Right kidney (tissue), 9 donors: ENCODE results near the gene ARHGAP23.
A peak's percentile ranks its signal among the peaks of the same experiment; 100 is the strongest.

Experiments used
- DNase-seq: peaks from one replicate; pipeline ENCODE4 v3.0.0-alpha.2; 2016
- long read RNA-seq, 8 donors: transcript quantifications; one replicate each; lab custom pipeline, GENCODE V29; 2026

Gene ARHGAP23, protein sequence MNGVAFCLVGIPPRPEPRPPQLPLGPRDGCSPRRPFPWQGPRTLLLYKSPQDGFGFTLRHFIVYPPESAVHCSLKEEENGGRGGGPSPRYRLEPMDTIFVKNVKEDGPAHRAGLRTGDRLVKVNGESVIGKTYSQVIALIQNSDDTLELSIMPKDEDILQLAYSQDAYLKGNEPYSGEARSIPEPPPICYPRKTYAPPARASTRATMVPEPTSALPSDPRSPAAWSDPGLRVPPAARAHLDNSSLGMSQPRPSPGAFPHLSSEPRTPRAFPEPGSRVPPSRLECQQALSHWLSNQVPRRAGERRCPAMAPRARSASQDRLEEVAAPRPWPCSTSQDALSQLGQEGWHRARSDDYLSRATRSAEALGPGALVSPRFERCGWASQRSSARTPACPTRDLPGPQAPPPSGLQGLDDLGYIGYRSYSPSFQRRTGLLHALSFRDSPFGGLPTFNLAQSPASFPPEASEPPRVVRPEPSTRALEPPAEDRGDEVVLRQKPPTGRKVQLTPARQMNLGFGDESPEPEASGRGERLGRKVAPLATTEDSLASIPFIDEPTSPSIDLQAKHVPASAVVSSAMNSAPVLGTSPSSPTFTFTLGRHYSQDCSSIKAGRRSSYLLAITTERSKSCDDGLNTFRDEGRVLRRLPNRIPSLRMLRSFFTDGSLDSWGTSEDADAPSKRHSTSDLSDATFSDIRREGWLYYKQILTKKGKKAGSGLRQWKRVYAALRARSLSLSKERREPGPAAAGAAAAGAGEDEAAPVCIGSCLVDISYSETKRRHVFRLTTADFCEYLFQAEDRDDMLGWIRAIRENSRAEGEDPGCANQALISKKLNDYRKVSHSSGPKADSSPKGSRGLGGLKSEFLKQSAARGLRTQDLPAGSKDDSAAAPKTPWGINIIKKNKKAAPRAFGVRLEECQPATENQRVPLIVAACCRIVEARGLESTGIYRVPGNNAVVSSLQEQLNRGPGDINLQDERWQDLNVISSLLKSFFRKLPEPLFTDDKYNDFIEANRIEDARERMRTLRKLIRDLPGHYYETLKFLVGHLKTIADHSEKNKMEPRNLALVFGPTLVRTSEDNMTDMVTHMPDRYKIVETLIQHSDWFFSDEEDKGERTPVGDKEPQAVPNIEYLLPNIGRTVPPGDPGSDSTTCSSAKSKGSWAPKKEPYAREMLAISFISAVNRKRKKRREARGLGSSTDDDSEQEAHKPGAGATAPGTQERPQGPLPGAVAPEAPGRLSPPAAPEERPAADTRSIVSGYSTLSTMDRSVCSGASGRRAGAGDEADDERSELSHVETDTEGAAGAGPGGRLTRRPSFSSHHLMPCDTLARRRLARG (N-terminal part only)
- long read RNA-seq, donor 1, partial matches to known transcripts: 7 of 29 reads
- long read RNA-seq, donor 1, other reads (novel, unspliced or antisense): 20 of 29 reads
- long read RNA-seq, donor 2, partial matches to known transcripts: 6 of 11 reads
- long read RNA-seq, donor 2, other reads (novel, unspliced or antisense): 5 of 11 reads
- long read RNA-seq, donor 3, partial matches to known transcripts: 0 of 2 reads
- long read RNA-seq, donor 3, other reads (novel, unspliced or antisense): 0 of 2 reads
- long read RNA-seq, donor 4, full-length matches to known transcripts: 1 of 17 reads
- long read RNA-seq, donor 4, partial matches to known transcripts: 0 of 17 reads
- long read RNA-seq, donor 4, other reads (novel, unspliced or antisense): 16 of 17 reads
- long read RNA-seq, donor 5, partial matches to known transcripts: 0 of 8 reads
- long read RNA-seq, donor 5, other reads (novel, unspliced or antisense): 7 of 8 reads
- long read RNA-seq, donor 6, partial matches to known transcripts: 13 of 23 reads
- long read RNA-seq, donor 6, other reads (novel, unspliced or antisense): 8 of 23 reads
- long read RNA-seq, donor 7: 0 reads
- long read RNA-seq, donor 8, partial matches to known transcripts: 22 of 28 reads
- long read RNA-seq, donor 8, other reads (novel, unspliced or antisense): 6 of 28 reads

DNA sequence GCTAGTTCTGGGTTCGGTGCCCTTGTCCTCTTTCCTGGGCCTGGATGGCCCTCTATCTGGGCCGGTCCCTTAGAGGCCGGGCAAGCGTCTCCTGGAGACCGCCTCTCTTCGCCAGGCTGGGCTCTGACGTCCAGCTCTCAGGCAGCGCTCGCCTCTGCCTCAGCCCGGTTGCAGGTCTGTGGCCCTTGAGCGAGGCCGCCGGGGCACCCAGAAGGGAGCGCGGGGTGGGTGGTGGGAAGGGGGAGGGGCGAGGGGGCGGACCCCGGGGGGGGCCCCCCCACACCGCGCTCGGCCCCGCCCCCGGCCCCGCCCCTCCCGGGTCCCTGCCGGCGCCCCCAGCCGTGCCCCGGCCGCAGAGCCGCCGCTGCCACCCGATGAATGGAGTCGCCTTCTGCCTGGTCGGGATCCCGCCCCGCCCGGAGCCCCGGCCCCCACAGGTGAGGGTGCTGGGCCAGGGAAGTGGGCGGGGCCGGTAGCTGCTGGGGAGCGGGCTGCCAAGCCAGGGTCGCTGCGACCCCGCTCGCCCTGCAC is at the start of gene ARHGAP23:
Gene ARHGAP23, plus strand, starts transcription at position 353 of the 531 bp plus-strand sequence. Its CDS starts 22 bp downstream, at position 375.
- DNase-seq: no peak

DNA sequence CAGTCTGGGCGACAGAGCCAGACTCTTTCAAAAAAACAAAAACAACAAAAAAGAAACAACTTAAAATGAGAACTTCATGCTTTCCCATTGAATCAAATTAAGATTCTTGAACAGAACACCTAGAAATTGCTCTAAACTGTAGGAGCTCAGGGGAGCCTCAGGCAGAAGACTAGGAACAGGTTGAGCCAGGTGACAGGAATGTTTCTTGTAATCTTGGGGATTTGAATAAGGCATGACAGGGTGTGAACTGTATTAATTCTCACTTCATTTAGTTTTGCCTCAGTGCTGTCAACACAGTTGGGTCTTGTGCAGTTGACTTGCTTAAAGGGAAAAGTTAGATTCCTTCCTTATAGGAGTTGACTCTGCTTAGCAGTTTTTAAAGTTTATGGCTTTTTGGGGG is 48.8 kb upstream of the ARHGAP23 start:
- no peak for DNase-seq

DNA sequence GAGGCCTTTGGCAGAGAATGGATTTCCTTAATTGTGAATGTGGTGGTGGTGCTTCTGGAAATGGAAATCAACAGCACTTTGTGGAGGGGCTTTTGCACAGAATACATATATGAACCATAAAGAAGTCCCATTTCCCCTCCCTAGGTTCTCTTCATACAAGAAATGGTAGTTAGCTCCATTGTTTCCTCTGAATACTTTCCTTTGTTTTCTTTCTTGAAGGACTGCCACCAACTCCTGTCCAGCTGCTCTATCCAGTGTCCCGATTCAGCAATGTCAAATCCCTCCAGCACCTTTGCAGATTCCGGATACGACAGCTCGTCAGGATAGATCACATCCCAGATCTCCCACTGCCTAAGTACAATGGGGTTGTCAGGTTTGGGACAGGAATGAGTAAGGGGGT is 33.2 kb upstream of the ARHGAP23 start:
- DNase-seq: no peak

DNA sequence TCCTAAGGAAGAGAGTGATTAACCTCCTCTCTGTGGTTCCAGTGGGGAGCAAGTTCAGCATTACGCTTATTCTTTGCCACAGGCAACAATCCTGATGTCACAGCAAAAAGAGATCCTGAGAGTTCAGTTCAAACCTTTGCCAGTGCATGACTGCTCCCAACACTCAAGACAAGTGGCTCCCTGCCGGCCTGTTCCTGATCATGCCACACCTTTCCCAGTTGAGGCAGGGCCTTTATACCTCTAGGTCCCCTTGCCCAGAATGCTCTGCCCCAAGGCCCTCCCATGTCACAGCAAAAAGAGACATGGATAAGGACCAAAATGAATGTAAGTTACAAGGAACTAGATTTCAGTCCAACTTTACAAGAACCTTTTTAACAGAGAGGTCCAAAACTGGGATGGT is 31.0 kb upstream of the ARHGAP23 start:
- no peak for DNase-seq

DNA sequence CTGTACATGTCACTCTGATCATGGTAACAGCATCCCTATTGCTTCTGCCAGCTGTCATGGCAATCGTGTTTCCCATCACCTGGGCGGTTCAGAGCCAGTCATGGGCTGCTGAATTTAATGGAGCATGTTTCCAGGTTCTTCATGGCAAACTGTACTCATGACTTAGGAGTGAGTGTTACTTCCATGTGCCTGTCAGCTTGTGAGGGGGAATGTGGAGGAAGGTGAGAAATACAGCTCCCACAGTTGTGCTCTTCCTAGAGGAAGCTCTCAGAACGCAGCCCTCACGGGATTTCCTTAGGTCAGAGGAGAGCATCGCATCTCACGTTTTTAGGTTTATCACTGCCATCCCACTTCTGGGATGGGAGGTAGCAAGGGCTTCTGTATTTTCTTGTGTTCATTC is 28.0 kb upstream of the ARHGAP23 start:
- no peak for DNase-seq

DNA sequence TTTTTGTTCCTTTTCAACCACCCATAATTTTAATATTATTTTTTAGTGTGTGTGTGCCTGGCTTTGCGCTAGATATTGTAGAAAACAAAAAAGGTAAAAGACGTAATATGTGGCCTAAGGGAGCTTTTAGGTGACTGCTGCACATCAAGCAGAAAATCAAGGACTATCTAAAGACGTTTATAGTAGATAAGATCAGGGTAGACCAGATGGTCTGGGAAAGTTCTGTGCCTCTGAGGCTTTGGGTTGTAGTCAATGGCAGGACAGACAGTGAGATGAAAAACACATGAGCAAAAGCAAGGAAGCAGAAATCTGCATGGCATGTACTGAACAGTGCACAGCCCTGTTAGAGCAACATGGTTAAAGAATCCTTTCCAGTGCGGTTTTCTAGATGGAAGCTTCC is 26.8 kb upstream of the ARHGAP23 start:
- DNase-seq: no peak

DNA sequence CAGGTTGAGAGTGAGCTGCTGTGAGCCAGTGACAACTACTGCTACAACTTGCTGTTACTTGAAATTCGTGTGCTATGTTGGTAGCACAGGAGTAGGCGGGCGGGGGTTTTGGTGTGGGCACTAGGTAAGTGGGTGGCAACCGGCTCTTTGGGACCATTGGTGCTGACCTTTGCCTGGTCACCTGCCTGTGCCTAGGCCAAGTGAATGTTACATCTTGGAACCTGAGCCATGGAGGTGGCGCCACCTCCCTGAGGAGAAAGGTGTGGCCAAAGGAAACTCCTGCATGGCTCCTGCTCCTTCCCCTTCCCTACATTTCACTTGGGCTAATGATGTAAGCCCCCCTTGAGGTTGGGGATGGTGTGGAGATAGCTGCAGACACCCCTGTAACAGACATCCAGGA is 25.4 kb upstream of the ARHGAP23 start:
- no peak for DNase-seq

DNA sequence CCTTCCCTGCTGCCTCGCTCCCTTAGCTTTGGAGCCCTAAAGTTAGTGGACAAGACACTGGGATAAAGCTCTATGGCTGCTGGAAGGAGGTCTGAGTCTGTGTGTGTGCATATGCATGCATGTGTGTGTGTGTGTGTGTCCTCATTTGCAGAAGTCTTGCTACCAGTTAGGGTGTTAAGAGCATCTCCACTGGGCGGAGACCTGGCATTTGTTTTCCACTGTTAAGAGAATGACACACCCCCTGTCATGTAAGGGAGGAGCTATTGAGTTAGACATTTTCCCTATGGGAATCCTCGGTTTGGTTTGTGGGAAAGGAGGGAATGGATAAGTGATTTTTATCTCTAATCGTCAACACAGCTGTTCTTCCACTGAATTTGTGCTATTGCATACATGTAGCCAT is 24.8 kb upstream of the ARHGAP23 start:
- DNase-seq: no peak

DNA sequence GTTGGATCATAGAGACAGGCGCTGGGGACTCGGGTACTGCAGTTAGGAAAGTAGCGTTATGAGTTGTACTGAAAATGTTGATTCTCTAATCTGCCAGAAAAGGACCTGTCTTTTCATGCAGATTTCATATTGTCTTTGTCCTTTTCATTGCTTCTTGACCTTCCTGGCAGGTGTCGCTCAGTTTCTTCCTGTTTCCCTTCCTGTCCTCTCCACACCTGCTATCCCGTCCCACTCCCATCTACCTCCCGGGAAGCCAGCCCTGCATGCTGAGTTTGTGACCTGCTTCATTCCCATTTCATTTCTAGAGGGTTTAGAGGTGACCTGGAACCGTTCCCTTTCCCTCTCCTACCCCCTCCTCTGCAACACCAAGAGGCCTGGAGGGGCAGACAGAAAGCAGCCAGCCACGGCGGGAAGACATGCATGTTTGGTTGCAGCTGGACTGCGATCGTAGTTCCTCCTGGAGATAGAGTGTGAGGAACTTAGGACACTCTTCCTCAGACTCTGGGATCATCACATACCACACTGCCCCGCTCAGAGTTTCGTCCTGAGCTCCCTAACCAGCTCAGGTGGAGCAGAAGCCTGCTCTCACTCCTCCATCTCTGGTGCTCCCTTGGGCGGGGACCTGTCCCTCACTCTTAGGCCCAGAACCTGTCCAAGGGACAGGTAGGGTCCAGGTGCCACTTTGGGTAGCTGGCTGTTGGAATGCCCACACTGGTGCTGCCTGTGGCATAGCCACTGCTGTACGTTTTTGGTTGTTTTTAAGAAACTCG is 23.9 kb upstream of the ARHGAP23 start:
- no peak for DNase-seq

DNA sequence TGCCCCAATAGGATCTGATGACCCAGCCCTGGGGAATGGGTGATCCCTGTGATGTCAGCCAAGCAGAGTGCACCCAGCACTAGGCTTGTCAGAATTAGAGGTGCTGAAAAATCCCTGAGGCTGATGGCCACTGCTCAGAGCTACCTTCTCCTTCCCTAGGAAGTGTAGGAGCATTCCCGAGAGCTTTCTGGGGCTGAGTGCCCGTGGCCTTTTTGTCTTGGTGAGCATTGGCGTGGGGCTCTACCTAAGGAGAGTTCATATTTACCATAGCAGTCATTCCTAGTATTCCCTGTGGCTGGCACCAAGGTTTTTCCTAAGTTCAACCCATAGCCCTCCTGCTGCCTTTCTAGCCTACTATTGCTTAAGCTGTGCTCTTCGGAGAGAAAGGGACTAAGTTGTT is 22.6 kb upstream of the ARHGAP23 start:
- DNase-seq: no peak

DNA sequence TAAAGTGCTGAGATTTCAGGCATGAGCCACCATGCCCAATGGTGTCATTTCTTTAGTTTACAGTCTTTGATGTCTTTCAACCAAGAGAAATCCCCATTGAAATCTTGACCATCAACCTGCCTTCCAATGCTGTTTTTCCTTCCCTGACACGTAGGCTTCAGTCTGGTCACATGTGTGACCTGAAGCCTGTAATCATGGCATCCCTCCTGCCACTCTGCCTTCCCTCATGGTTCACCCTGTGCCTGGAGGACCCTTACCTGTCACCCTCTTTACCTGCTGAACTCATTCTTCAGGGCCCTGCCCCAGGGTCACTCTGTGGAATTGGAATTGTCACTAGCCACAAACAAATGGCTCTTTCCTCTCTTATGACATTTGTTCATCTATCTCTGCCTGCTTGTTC is 18.1 kb upstream of the ARHGAP23 start:
- DNase-seq: no peak

DNA sequence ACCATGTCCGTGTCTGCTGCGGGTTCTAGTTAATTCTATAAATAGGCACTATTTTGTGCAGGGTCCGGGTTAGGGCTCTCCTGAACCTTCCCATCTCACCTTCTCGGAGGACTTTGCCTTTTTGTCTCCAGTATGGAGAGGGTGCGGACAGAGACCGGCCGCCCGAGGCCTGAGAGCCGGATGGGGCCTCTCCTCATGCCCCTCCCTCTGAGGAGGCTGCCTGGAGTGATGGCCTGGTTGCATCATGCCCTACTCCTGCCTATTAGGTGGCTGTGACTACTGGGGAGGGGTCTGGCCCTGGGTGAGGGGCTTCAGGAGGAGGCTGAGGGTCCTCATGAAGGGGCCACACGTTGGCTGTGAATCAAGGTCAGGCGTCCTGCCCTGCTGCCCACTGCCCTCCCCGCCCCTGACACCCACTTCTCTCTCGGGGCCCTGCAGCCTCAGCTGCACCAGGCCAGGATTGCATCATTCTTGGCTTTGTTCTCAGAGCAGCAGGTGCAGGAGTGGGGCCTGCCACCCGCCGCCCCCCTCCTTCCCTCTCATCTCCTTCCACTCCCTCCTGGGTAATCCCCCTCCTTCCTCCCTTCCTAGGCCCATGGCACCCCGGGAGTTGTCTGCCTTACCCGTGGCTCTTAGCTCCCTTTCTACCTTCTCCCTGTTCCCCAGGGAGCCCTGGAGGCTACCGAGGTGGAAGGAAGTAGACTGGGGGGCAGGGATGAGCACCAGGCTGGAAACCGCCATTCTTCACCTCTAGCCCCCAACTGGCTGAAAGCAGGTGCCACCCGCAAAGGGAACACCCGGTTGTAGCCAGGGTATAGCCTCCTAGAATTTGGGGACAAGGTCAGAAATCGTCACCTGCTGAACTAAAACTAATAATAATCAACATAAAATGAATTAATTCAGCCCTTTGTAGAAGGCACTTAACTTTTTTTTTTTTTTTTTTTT is 12.7 kb upstream of the ARHGAP23 start:
- DNase-seq: no peak

DNA sequence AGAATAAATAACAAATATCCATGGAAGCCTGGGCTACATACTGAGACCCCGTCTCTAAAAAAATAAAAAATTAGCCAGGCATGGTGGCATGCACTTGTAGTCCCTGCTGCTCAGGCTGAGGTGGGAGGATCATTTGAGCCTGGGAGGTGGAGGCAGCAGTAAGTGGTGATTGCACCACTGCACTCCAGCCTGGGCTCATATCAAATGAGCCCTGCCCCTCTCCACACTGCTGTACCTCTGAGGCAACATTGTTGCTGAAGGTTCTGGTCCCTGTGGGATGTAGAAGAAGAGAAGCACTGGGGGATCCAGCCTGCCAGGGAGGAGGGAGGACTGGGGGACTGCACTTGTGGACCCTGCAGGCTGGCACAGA is 11.4 kb upstream of the ARHGAP23 start:
- DNase-seq: no peak

DNA sequence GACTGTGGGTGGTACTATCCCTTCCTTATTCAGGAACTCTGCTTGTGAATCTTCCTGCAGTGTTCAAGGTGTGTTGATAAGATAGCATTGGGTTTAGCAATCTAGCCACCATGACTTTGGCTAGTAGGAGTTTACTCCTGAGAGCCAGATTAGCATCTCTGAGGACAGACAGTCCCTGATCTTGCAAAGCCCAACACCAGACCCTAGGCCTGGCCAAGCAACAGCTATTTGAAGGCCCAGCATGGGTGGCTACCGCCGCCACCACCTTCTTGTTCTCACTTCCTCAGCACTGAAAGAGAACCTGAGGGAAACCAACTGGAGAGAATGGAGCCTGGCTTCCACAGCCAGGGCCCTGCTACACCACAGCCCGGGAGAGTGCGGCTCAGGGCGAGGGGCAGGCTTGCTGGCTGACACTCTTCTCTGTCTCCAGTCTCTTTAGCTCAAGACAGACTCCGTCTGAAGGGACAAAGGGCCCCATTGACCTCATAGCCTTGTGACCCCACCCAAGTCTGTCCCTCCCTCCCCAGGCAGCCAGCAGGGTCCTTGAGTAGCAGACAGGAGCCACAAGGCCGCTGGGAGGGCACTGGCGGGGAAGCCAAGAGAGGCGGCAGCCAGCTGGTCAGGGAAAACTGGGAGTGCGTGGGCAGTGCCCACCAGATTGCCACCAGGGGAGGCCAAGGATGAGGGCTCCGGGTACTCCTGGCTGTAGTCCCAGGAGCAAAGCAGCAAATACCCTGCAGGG is 10.9 kb upstream of the ARHGAP23 start:
- DNase-seq: no peak

DNA sequence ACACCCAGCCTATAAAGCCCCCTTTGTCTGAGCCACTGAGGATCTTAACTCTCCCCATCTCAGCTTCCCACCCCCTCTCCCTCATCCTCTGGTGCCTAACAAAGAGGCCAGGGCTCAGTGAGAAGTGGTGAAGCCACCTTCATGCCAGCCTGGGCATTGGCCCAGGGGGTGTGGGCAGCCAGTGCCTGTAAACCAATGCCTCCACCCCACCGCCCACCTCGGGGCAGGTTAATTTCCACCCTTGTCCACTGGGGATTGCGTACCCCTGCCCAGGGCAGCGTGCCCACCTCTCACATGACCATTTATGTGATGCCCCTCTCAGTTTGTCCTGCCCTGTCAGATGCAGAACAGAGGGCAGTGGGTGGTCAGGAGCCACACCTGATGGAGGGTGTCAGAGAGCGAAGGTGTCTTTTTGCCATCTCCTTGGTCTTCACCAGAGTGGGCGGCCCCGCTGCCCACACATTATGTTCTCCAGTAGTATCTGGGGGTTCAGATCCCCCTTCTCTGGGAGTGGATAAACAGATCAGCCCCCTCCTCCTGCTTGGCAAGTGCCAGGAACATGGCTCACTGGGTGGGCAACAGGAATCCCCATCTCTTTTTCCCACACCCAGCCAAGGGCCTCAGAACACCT is 10.1 kb upstream of the ARHGAP23 start:
- no peak for DNase-seq

DNA sequence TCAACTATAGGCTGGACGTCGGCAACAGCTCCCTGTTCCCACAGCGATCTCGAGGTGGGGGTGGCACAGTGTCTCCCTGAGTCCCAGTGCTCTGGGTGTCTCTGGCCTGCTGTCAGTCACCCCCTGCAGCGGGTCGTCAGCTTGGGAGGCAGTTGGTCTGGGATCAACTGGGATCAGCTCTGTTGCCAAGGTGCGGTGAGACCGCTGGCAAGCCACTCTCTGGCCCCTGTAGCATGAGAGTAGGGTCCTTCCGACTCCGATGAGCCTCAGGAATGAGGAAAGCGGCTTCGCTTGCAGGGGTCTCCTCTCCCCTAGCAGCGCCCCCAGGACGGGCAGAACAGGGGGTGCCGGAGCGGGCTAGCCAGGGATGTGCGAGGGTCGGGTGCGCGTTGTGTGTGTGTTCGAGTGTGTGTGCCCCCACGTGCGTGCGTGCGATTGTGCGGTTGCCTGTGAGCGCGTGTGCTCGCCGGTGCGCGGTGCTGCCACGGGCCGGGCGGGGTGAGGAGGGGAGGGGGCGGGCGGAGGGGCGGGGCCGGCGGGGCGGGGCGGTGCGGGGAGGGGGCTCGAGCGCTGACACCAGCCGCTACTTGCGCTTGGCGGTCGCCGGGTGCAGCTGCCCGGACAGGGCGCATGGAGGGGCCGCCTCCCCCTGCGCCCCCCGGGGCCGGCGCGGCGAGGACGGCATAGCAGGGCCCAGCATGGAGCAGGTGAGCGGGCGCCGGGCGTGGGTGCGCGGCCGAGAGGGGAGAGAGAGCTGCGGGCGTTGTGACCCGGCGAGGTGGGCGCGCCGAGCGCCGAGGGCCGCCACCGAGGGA is 9.4 kb upstream of the ARHGAP23 start:
- peak; percentile 70 for DNase-seq

DNA sequence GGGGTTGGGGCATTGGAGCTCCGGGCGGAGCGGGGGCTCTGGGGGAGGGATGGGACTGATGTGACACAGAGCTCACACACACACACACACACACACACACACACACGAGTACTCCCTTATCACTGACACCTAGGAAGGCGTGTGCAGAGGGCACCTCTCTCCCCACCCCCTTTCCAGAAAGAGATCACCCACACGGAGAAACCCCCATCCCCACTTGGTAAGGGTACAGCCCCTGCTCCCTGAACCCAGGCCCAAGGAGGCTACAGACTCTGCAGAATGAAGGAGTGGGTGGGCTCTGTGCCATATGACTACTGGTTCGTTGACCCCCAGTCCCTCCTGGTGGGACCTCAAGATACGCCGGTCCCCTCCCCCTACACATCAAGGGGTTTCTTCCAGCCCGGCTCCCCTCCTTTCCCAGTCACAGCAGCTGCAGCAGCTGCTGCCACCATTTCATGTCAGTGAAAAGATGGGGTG is 8.7 kb upstream of the ARHGAP23 start:
- DNase-seq: no peak
